GM03348 (cell line): ENCODE data around the gene COL24A1.
"Not testable (repeated sequence)": the region's sequence is repeated elsewhere in the genome, so short reads cannot be mapped to it uniquely, and the experiment has no call there.

Source experiments
- DNase-seq: peaks from one replicate; pipeline ENCODE4 v3.0.0; 2012; ENCODE audit warnings: low spot score

COL24A1 gene

GRCh38 chr1:85888921-85889320 lies 267.7 kb downstream of the COL24A1 start:
- no peak for DNase-seq

GRCh38 chr1:85884372-85885035 lies 272.1 kb downstream of the COL24A1 start:
- DNase-seq, result peak; percentile 67

GRCh38 chr1:85867189-85867588 lies 289.4 kb downstream of the COL24A1 start:
- no peak for DNase-seq

GRCh38 chr1:85865213-85865612 lies 291.4 kb downstream of the COL24A1 start:
- peak; percentile 39 for DNase-seq

- DNase-seq, result no peak
Measured at GRCh38 chr1:85864727-85865126, 291.8 kb downstream of the COL24A1 start.

GRCh38 chr1:85863639-85864038 lies 292.9 kb downstream of the COL24A1 start:
- DNase-seq, result not testable (repeated sequence)

- DNase-seq, result no peak
Measured at GRCh38 chr1:85862456-85862855, 294.1 kb downstream of the COL24A1 start.

GRCh38 chr1:85857991-85858390 lies 298.6 kb downstream of the COL24A1 start:
- DNase-seq, result peak; percentile 16

GRCh38 chr1:85850238-85850637 lies 306.3 kb downstream of the COL24A1 start:
- DNase-seq, result peak; percentile 80

GRCh38 chr1:85849660-85850059 lies 306.9 kb downstream of the COL24A1 start:
- no peak for DNase-seq

GRCh38 chr1:85847356-85847755 lies 309.2 kb downstream of the COL24A1 start:
- no peak for DNase-seq

- DNase-seq, result no peak
Measured at GRCh38 chr1:85846706-85847105, 309.9 kb downstream of the COL24A1 start.

GRCh38 chr1:85839459-85839858 lies 317.1 kb downstream of the COL24A1 start:
- DNase-seq, result no peak

GRCh38 chr1:85838238-85838637 lies 318.3 kb downstream of the COL24A1 start:
- DNase-seq, result no peak

GRCh38 chr1:85836736-85837135 lies 319.8 kb downstream of the COL24A1 start:
- DNase-seq, result no peak

GRCh38 chr1:85833165-85833564 lies 323.4 kb downstream of the COL24A1 start:
- not testable (repeated sequence) for DNase-seq

GRCh38 chr1:85830837-85831236 lies 325.7 kb downstream of the COL24A1 start:
- no peak for DNase-seq

- DNase-seq, result no peak
Measured at GRCh38 chr1:85824066-85824840, 332.3 kb downstream of the COL24A1 start.

GRCh38 chr1:85822696-85823095 lies 333.9 kb downstream of the COL24A1 start:
- DNase-seq, result no peak

GRCh38 chr1:85818371-85818770 lies 338.2 kb downstream of the COL24A1 start:
- peak; percentile 31 for DNase-seq

- DNase-seq, result no peak
Measured at GRCh38 chr1:85816606-85817005, 340.0 kb downstream of the COL24A1 start.

GRCh38 chr1:85815906-85816305 lies 340.7 kb downstream of the COL24A1 start:
- DNase-seq, result no peak

GRCh38 chr1:85806236-85806965 lies 350.2 kb downstream of the COL24A1 start:
- no peak for DNase-seq
